NCI-H2227 (cell line): ENCODE data around the gene USP25.

ENCODE experiments used
- DNase-seq: peaks from one replicate; lab custom pipeline; 2025; ENCODE audit not compliant: unreplicated experiment; lab: John Stamatoyannopoulos, UW

Gene USP25

GRCh38 chr21:15849927-15850326 is 120.1 kb downstream of the USP25 start:
- DNase-seq, result no peak

DNA sequence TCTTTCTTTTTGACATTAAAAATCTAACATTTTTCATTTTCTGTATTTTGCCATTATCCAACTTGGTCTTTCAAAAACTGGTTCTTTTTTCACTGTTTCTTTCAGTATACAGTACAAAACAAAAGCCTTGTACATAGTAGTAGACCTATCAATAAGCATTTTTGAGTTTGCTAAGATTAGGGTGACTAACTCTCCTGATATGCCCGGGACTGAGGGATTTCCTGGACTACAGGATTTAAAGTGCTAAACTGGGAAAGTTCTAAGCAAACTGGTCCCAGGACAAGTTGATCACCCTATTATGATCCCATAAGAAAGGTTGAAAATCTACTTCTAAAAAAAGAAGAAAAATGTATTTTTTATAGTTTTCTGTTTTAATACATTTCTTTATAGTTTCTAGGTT is 120.9 kb downstream of the USP25 start:
- no peak for DNase-seq

- no peak for DNase-seq
These were observed 122.4 kb downstream of the USP25 start for GRCh38 chr21:15852146-15852545.

- no peak for DNase-seq
These were observed 123.3 kb downstream of the USP25 start for GRCh38 chr21:15853126-15853525.

GRCh38 chr21:15856813-15857212 is 127.0 kb downstream of the USP25 start:
- no peak for DNase-seq

GRCh38 chr21:15857740-15858139 is 128.0 kb downstream of the USP25 start:
- no peak for DNase-seq

DNA sequence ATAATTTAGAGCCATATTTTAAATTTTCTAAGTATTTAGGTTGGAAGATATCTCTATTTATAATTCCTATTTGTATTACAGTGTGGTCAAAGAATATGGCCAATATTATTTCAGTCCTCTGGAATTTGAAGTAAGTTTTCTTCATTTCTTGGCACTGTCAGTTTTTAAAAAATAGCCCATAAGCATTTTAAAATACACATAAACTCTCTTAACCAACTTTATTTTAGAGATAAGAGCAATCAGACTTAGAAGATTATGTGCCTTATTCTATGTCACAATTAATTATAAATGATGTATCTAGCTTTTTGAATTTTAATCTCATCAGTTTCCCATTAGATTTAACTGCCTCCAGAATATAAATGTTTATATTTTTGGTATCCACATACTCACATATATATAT is 130.8 kb downstream of the USP25 start:
- no peak for DNase-seq

GRCh38 chr21:15868940-15869339 is 139.2 kb downstream of the USP25 start:
- DNase-seq, result no peak

GRCh38 chr21:15870819-15871218 is 141.0 kb downstream of the USP25 start:
- DNase-seq, result no peak

DNA sequence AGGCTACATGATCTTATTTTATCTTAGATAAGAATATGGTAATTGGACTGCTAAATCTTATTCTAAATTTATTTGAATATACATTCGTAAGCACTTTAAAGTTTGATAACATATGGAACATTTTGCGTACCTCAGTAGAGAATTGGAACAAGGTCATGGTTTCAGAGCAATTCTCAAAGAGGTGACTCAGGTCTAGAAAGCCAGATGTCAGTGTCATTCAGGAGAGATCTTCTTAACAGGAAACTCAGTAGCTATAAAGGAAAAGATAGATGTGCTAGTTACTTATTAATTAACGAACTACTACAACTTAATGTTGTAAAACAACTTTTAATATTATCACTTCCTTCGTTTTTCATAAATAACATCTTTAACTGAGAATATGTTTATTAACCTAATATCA is 142.5 kb downstream of the USP25 start:
- no peak for DNase-seq

DNA sequence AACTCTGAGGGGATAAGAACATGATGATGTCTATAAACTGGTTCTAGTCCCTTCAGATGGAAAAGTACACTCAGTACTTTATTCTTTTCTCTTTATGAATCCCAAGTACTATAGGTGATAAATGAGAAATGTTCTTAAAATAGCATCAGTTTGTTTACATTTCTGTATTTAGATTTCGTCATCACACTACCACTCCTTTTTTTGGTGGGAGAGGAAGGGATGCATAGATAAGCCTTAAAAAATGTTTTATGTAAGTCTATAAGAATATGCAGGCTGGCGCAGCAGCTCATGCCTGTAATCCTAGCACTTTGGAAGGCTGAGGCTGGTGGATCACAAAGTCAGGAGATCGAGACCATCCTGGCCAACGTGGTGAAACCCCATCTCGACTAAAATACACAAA is 144.8 kb downstream of the USP25 start:
- no peak for DNase-seq

- DNase-seq, result no peak
These were observed 145.5 kb downstream of the USP25 start for GRCh38 chr21:15875286-15875685.

GRCh38 chr21:15893902-15894301 is 164.1 kb downstream of the USP25 start:
- DNase-seq, result no peak

GRCh38 chr21:15894596-15894995 is 164.8 kb downstream of the USP25 start:
- peak; percentile 6 for DNase-seq

- no peak for DNase-seq
These were observed 165.6 kb downstream of the USP25 start for GRCh38 chr21:15895142-15896106.

DNA sequence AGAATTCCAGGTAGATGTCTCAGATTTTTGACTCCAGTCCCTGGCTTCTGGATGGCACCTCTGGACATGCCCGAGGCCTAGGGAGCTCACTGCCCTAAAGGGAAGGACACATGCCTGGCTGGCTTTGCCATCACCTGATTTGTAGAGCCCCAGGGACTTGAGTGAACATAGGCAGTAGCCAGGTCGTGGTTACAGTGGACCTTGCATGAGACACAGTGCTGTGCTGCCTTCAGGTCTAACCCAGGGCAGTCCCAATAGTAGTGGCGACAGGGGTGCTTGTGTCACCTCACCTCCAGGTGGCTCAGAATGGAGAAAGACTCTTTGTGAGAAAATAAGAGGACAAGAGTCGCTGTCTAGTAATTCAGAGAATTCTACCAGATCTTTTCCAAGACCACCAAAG is 166.7 kb downstream of the USP25 start:
- DNase-seq, result no peak

GRCh38 chr21:15904389-15904788 is 174.6 kb downstream of the USP25 start:
- peak; percentile 63 for DNase-seq

GRCh38 chr21:15908187-15908586 is 178.4 kb downstream of the USP25 start:
- no peak for DNase-seq

DNA sequence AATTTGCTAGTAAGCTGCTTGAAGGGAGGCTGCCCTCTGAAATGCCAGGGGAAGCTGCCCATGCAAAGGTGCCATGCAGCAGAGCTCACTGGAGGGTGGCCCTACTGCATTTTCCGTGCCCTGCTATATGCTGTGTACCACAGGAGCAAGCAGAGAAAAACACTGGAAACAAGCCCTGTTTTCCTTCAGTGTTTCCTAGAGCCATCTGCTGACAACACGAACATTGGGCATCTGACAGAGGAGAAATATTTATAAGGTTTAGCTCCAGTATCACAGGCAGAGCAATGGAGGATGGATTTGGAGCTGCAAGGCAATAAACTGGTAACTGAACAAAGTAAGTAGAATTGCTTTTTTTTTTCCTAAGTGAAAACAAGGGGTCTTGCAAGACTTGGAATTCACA is 198.4 kb downstream of the USP25 start:
- no peak for DNase-seq

DNA sequence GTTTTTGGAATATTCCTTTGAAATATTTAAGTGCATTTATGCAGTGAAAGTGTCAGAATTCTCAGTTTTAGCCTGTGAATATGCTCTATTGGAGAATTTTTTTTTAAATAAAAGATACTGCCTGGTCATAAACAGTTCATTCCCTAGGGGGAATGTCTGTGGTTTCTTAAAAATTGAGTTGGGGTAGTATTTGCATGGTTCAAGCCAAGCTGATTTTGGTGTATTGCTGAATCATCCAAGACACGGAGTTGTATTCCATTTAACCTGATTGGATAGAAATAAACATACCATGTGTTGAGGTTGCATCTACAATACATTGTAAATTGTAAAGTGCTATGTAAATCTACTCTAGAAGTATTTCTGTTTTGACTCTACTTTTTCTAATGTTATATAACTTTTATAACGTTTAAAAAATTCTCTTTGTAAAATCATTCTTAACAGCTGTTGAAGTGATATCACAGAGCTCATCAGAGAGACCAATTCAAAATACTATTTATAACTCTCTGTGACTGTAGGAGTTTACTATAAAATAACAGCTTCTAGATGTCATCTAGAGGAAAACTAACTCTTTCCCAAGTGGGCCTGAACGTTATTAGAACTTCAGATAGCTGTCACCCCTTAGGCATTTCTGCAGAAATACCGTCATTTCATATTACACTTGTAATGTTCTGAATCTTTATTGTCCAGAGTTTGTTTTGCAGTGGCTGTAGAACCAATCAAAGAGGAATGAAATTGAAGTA is 199.1 kb downstream of the USP25 start:
- no peak for DNase-seq

GRCh38 chr21:15929536-15929935 is 199.8 kb downstream of the USP25 start:
- no peak for DNase-seq
